ENCODE measurements around the gene FYN.

FYN gene

DNA sequence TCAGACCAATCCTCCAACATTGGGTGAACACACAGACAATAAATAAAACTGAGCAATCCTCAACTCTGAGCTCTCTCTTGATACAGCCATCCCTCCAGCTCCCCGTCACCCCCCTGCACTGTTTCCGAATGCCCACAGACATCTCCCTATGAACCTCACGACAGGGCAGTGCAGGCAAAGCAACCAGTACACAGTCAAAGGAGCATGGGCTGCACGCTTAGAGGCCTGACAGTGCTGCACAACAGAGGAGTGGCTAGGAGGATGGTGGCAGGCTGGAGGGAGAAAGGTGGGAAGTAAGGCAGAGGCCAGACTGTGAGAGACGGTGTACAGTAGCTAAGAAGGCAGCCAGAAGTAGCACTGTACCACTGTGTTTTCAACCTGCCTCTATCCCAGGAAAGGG, 24.0 kb downstream of the FYN start:
- Histone ChIP-seq H3K36me3 (ENCODE audit: control insufficient read depth in 1 of 2, insufficient read depth in 2 of 2, low read length in 2 of 2) (no peaks in the 10 kb centered on the region), H3K9me3 (ENCODE audit: control insufficient read depth in 1 of 2, low read length in 2 of 2) (no peaks in the 10 kb centered on the region), H3K27ac (ENCODE audit: low read length) (no peak overlapping the region), H3K4me3 (ENCODE audit: low read depth in 1 of 2, low read length in 2 of 2) (no peak overlapping the region), H3K4me1 (ENCODE audit: control insufficient read depth in 1 of 2, insufficient read depth in 2 of 2, low read length in 2 of 2) (peaks cover 14 to 42% of the 10 kb centered on the region in 2 donors), H3K27me3 (ENCODE audit: low read depth, low read length) (no peaks in the 10 kb centered on the region)

DNA sequence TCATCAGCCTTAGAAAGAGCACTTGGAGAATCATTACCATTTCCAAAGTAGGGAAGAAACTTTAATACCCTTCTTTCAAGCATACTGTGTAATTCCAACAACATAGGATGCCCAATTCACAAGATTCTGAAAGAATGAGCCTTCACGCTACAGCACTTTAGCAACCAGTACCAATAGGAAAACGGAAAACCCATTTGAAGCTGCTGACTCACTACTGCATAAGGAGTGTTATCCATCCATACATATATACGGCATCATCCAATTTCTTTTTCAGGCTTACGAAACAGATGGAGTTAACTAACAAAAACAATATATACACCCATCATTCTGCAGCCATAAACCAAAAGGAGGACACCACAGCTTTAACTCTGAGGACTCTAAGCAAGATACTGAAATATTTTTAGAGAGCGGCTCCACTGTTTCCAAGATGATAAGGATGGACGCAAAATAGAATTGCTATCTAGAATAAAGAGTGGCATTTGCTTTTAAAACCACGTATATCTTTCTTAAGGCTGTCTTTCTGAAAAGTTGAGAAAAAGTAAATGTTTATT, 24.9 kb downstream of the FYN start:
- Histone ChIP-seq H3K36me3 (ENCODE audit: control insufficient read depth in 1 of 2, insufficient read depth in 2 of 2, low read length in 2 of 2) (no peaks in the 10 kb centered on the region), H3K27ac (ENCODE audit: low read length) (no peak overlapping the region), H3K4me1 (ENCODE audit: control insufficient read depth in 1 of 2, insufficient read depth in 2 of 2, low read length in 2 of 2) (peaks cover 17 to 35% of the 10 kb centered on the region in 2 donors), H3K9me3 (ENCODE audit: control insufficient read depth in 1 of 2, low read length in 2 of 2) (no peaks in the 10 kb centered on the region), H3K4me3 (ENCODE audit: low read depth in 1 of 2, low read length in 2 of 2) (no peak overlapping the region), H3K27me3 (ENCODE audit: low read depth, low read length) (no peaks in the 10 kb centered on the region)

GRCh38 chr6:111846492-111847409, 26.5 kb downstream of the FYN start:
- no peaks in the 10 kb centered on the region for H3K9me3 ChIP-seq (ENCODE audit: control insufficient read depth in 1 of 2, low read length in 2 of 2)
- H3K36me3 ChIP-seq (ENCODE audit: control insufficient read depth in 1 of 2, insufficient read depth in 2 of 2, low read length in 2 of 2) = no peaks in the 10 kb centered on the region
- no peaks in the 10 kb centered on the region for H3K27me3 ChIP-seq (ENCODE audit: low read depth, low read length)
- H3K4me3 ChIP-seq (ENCODE audit: low read depth in 1 of 2, low read length in 2 of 2) = no peak overlapping the region
- no peak overlapping the region for H3K27ac ChIP-seq (ENCODE audit: low read length)
- peaks cover 17 to 39% of the 10 kb centered on the region in 2 donors for H3K4me1 ChIP-seq (ENCODE audit: control insufficient read depth in 1 of 2, insufficient read depth in 2 of 2, low read length in 2 of 2)

DNA sequence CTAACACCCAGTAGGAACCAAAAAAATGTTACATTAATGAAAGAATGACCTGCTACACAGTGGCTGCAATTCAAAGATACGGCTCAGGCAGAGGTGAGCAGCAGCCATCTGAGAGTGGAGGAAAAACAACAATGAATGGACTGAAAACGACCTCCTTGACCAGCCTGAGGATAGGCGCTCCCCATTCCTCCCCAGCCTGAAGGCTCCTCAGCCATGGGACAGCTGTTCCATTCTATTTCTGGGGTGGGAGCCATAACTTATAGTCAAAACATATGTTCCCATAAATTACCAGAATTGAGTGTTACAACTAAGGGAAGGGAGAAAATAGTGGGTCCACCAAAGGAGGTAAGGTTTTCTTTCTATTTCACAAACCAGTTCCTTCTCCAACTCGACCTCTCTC, 27.2 kb downstream of the FYN start:
- Histone ChIP-seq H3K27me3 (ENCODE audit: low read depth, low read length) (no peaks in the 10 kb centered on the region), H3K4me3 (ENCODE audit: low read depth in 1 of 2, low read length in 2 of 2) (no peak overlapping the region), H3K9me3 (ENCODE audit: control insufficient read depth in 1 of 2, low read length in 2 of 2) (no peaks in the 10 kb centered on the region), H3K36me3 (ENCODE audit: control insufficient read depth in 1 of 2, insufficient read depth in 2 of 2, low read length in 2 of 2) (no peaks in the 10 kb centered on the region), H3K4me1 (ENCODE audit: control insufficient read depth in 1 of 2, insufficient read depth in 2 of 2, low read length in 2 of 2) (peaks cover 17 to 36% of the 10 kb centered on the region in 2 donors), H3K27ac (ENCODE audit: low read length) (no peak overlapping the region)

DNA sequence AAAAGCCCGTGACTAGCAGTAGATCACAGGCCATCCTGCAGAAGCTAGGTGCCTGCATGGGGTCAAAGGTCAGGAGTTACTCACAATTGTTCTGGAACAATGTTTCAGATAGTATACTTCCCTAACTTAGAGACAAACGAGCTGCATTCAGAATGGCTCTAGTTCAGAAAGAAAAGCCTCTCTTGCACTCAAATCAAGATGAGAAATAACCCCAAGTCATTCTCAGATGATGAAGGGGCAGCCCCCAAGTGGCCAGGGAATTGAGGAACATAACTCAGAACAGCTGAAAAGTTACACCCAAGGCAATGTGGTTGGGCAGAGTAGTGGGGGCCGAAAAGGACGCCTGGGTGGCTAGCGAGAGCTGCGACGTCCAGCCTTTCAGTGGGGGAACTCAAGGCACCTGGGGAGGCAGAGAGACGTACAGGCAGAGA, 27.8 kb downstream of the FYN start:
- no peaks in the 10 kb centered on the region for H3K36me3 ChIP-seq (ENCODE audit: control insufficient read depth in 1 of 2, insufficient read depth in 2 of 2, low read length in 2 of 2)
- H3K9me3 ChIP-seq (ENCODE audit: control insufficient read depth in 1 of 2, low read length in 2 of 2) = no peaks in the 10 kb centered on the region
- peaks cover 17 to 32% of the 10 kb centered on the region in 2 donors for H3K4me1 ChIP-seq (ENCODE audit: control insufficient read depth in 1 of 2, insufficient read depth in 2 of 2, low read length in 2 of 2)
- no peak overlapping the region for H3K27ac ChIP-seq (ENCODE audit: low read length)
- H3K4me3 ChIP-seq (ENCODE audit: low read depth in 1 of 2, low read length in 2 of 2) = no peak overlapping the region
- no peaks in the 10 kb centered on the region for H3K27me3 ChIP-seq (ENCODE audit: low read depth, low read length)

GRCh38 chr6:111844921-111845320, 28.3 kb downstream of the FYN start:
- Histone ChIP-seq H3K27ac (ENCODE audit: low read length) (no peak overlapping the region), H3K4me1 (ENCODE audit: control insufficient read depth in 1 of 2, insufficient read depth in 2 of 2, low read length in 2 of 2) (peaks cover 17 to 29% of the 10 kb centered on the region in 2 donors), H3K36me3 (ENCODE audit: control insufficient read depth in 1 of 2, insufficient read depth in 2 of 2, low read length in 2 of 2) (no peaks in the 10 kb centered on the region)

GRCh38 chr6:111844376-111844775, 28.9 kb downstream of the FYN start:
- Histone ChIP-seq H3K36me3 (ENCODE audit: control insufficient read depth in 1 of 2, insufficient read depth in 2 of 2, low read length in 2 of 2) (no peaks in the 10 kb centered on the region), H3K9me3 (ENCODE audit: control insufficient read depth in 1 of 2, low read length in 2 of 2) (no peaks in the 10 kb centered on the region), H3K4me1 (ENCODE audit: control insufficient read depth in 1 of 2, insufficient read depth in 2 of 2, low read length in 2 of 2) (peaks cover 17 to 29% of the 10 kb centered on the region in 2 donors)

More at GRCh38 chr6:111844921-111845320, 28.3 kb downstream of the FYN start:
- Histone ChIP-seq H3K27me3 (ENCODE audit: low read depth, low read length) (no peaks in the 10 kb centered on the region), H3K9me3 (ENCODE audit: control insufficient read depth in 1 of 2, low read length in 2 of 2) (no peaks in the 10 kb centered on the region), H3K4me3 (ENCODE audit: low read depth in 1 of 2, low read length in 2 of 2) (no peak overlapping the region)

DNA sequence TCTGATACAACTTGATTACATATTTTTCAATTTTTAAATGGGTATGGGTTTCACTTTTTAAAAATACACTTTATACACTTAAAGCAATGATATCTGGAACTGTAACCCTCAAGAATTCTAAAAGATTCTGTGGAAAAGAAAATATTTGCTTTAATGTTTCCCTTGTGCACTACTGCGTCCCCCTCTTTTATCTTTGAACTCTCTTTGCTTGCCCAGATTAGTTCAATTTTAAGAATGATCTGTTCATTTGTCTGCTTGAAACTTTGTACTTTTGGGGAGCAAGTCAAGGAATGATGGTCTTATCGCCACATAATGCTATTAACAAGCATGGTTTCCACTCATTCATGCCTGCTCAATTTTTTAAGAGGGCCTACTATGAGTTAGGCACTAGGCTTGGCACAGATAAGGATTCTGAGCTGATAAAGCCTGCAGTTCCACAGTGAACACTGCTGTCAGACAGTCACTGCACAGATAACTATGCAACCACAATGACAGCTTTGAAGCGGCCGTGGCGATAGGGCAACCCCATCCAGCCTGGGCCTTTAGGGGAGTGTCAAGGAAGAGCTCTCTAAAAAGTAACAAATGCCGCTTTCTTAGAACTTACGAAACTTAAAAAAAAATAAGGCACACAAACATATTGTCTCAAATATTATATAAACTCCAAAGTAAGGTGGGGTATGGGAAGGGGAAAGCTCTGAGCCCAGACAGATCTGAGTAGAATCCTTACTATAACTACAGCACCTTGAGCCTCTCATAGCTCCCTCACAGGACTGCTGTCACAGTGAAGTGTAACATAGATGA, 29.7 kb downstream of the FYN start:
- peaks cover 17 to 29% of the 10 kb centered on the region in 2 donors for H3K4me1 ChIP-seq (ENCODE audit: control insufficient read depth in 1 of 2, insufficient read depth in 2 of 2, low read length in 2 of 2)
- H3K27me3 ChIP-seq (ENCODE audit: low read depth, low read length) = no peaks in the 10 kb centered on the region
- H3K4me3 ChIP-seq (ENCODE audit: low read depth in 1 of 2, low read length in 2 of 2) = no peak overlapping the region
- no peak overlapping the region for H3K27ac ChIP-seq (ENCODE audit: low read length)
- H3K36me3 ChIP-seq (ENCODE audit: control insufficient read depth in 1 of 2, insufficient read depth in 2 of 2, low read length in 2 of 2) = no peaks in the 10 kb centered on the region
- no peaks in the 10 kb centered on the region for H3K9me3 ChIP-seq (ENCODE audit: control insufficient read depth in 1 of 2, low read length in 2 of 2)

More at GRCh38 chr6:111844376-111844775, 28.9 kb downstream of the FYN start:
- Histone ChIP-seq H3K4me3 (ENCODE audit: low read depth in 1 of 2, low read length in 2 of 2) (no peak overlapping the region), H3K27me3 (ENCODE audit: low read depth, low read length) (no peaks in the 10 kb centered on the region), H3K27ac (ENCODE audit: low read length) (no peak overlapping the region)

GRCh38 chr6:111842891-111843290, 30.4 kb downstream of the FYN start:
- Histone ChIP-seq H3K4me3 (ENCODE audit: low read depth in 1 of 2, low read length in 2 of 2) (no peak overlapping the region), H3K36me3 (ENCODE audit: control insufficient read depth in 1 of 2, insufficient read depth in 2 of 2, low read length in 2 of 2) (no peaks in the 10 kb centered on the region), H3K9me3 (ENCODE audit: control insufficient read depth in 1 of 2, low read length in 2 of 2) (no peaks in the 10 kb centered on the region), H3K27me3 (ENCODE audit: low read depth, low read length) (no peaks in the 10 kb centered on the region), H3K4me1 (ENCODE audit: control insufficient read depth in 1 of 2, insufficient read depth in 2 of 2, low read length in 2 of 2) (peaks cover 17 to 29% of the 10 kb centered on the region in 2 donors), H3K27ac (ENCODE audit: low read length) (no peak overlapping the region)

DNA sequence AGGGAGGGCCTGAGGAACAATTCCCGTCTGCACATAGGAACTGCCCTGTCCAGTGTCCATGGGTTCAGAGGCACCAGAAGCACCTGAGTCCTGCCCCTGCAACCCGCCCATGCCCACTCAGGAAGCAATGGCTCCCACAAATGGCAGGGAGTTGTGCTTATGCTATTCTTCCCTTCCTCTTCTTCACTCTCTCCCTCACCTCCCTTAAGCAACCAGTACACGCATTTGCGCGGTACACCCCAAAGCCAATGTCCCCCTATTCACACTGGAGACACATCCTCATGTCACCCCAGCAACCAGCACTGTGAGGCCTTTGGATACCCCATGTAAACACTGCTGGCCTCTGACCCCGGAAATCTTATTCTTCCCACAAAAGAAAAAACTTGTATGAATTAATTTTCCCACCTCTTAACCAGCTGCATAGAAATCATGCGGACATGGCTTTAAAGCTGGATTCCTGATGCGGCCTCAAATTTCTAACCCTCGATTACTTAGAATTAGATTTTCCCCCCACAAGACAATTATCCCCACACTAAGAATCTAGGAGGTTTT, 30.9 kb downstream of the FYN start:
- Histone ChIP-seq H3K27ac (ENCODE audit: low read length) (no peak overlapping the region), H3K9me3 (ENCODE audit: control insufficient read depth in 1 of 2, low read length in 2 of 2) (no peaks in the 10 kb centered on the region), H3K4me1 (ENCODE audit: control insufficient read depth in 1 of 2, insufficient read depth in 2 of 2, low read length in 2 of 2) (peaks cover 17 to 28% of the 10 kb centered on the region in 2 donors), H3K36me3 (ENCODE audit: control insufficient read depth in 1 of 2, insufficient read depth in 2 of 2, low read length in 2 of 2) (no peaks in the 10 kb centered on the region), H3K4me3 (ENCODE audit: low read depth in 1 of 2, low read length in 2 of 2) (no peak overlapping the region), H3K27me3 (ENCODE audit: low read depth, low read length) (no peaks in the 10 kb centered on the region)

- Histone ChIP-seq H3K4me1 (ENCODE audit: control insufficient read depth in 1 of 2, insufficient read depth in 2 of 2, low read length in 2 of 2) (peaks cover 12 to 23% of the 10 kb centered on the region in 2 donors), H3K36me3 (ENCODE audit: control insufficient read depth in 1 of 2, insufficient read depth in 2 of 2, low read length in 2 of 2) (no peaks in the 10 kb centered on the region), H3K27ac (ENCODE audit: low read length) (no peak overlapping the region), H3K4me3 (ENCODE audit: low read depth in 1 of 2, low read length in 2 of 2) (no peak overlapping the region), H3K9me3 (ENCODE audit: control insufficient read depth in 1 of 2, low read length in 2 of 2) (no peaks in the 10 kb centered on the region), H3K27me3 (ENCODE audit: low read depth, low read length) (no peaks in the 10 kb centered on the region)
These were observed 31.4 kb downstream of the FYN start for GRCh38 chr6:111841822-111842221.

Data from muscle layer of duodenum (tissue), 2 donors.